ENCODE results near the gene DEFB113.
"Not testable (repeated sequence)": the region's sequence is repeated elsewhere in the genome, so short reads cannot be mapped to it uniquely, and the experiment has no call there.

The DEFB113 gene

GRCh38 chr6:49969605-49970004, at the start of gene DEFB113:
TSS of gene DEFB113 (minus strand) at chr6:49969625. CDS start at chr6:49969625, 0 bp downstream.
- DNase-seq (ENCODE audit: low read depth in 2 of 2) = no peak

- no peak for DNase-seq (ENCODE audit: low read depth in 2 of 2)
These were observed 38.4 kb upstream of the DEFB113 start for GRCh38 chr6:50007819-50008218.

- no peak for DNase-seq (ENCODE audit: low read depth in 2 of 2)
These were observed 33.7 kb upstream of the DEFB113 start for GRCh38 chr6:50003139-50003538.

GRCh38 chr6:49995278-49995677, 25.9 kb upstream of the DEFB113 start:
- DNase-seq (ENCODE audit: low read depth in 2 of 2) = no peak

GRCh38 chr6:49988900-49989299, 19.5 kb upstream of the DEFB113 start:
- no peak for DNase-seq (ENCODE audit: low read depth in 2 of 2)

GRCh38 chr6:49987749-49988148, 18.3 kb upstream of the DEFB113 start:
- no peak for DNase-seq (ENCODE audit: low read depth in 2 of 2)

- DNase-seq (ENCODE audit: low read depth in 2 of 2) = no peak
These were observed 17.1 kb upstream of the DEFB113 start for GRCh38 chr6:49986551-49986950.

GRCh38 chr6:49982046-49982445, 12.6 kb upstream of the DEFB113 start:
- DNase-seq (ENCODE audit: low read depth in 2 of 2) = no peak

GRCh38 chr6:49980898-49981297, 11.5 kb upstream of the DEFB113 start:
- DNase-seq (ENCODE audit: low read depth in 2 of 2) = no peak

GRCh38 chr6:49979584-49979983, 10.2 kb upstream of the DEFB113 start:
- DNase-seq (ENCODE audit: low read depth in 2 of 2) = no peak

GRCh38 chr6:49978332-49979226, 9.2 kb upstream of the DEFB113 start:
- DNase-seq (ENCODE audit: low read depth in 2 of 2) = no peak

GRCh38 chr6:49966823-49967222, 2.6 kb downstream of the DEFB113 start:
- DNase-seq (ENCODE audit: low read depth in 2 of 2) = no peak

- DNase-seq (ENCODE audit: low read depth in 2 of 2) = no peak
These were observed 3.1 kb downstream of the DEFB113 start for GRCh38 chr6:49966334-49966733.

- no peak for DNase-seq (ENCODE audit: low read depth in 2 of 2)
These were observed 5.4 kb downstream of the DEFB113 start, which contains the start of gene DEFB114 for GRCh38 chr6:49964064-49964463. TSS of gene DEFB114 (minus strand) at chr6:49964164. CDS start at chr6:49964105, 59 bp downstream.

GRCh38 chr6:49958180-49958579, 11.2 kb downstream of the DEFB113 start:
- no peak for DNase-seq (ENCODE audit: low read depth in 2 of 2)

- no peak for DNase-seq (ENCODE audit: low read depth in 2 of 2)
These were observed 13.6 kb downstream of the DEFB113 start for GRCh38 chr6:49955847-49956246.

GRCh38 chr6:49951926-49952325, 17.5 kb downstream of the DEFB113 start:
- no peak for DNase-seq (ENCODE audit: low read depth in 2 of 2)

- no peak for DNase-seq (ENCODE audit: low read depth in 2 of 2)
These were observed 19.0 kb downstream of the DEFB113 start for GRCh38 chr6:49950415-49950751.

GRCh38 chr6:49949062-49949461, 20.4 kb downstream of the DEFB113 start:
- no peak for DNase-seq (ENCODE audit: low read depth in 2 of 2)

GRCh38 chr6:49946835-49947234, 22.6 kb downstream of the DEFB113 start:
- DNase-seq (ENCODE audit: low read depth in 2 of 2) = no peak

- DNase-seq (ENCODE audit: low read depth in 2 of 2) = not testable (repeated sequence)
These were observed 25.4 kb downstream of the DEFB113 start for GRCh38 chr6:49944068-49944467.

- no peak for DNase-seq (ENCODE audit: low read depth in 2 of 2)
These were observed 29.4 kb downstream of the DEFB113 start for GRCh38 chr6:49939993-49940498.

GRCh38 chr6:49937811-49938210, 31.6 kb downstream of the DEFB113 start:
- no peak for DNase-seq (ENCODE audit: low read depth in 2 of 2)
